Astrocyte (in vitro differentiated cells and primary cell): ENCODE results near the gene SNCA. TPM values are rescaled to one million over a fixed set of nuclear protein-coding genes. Genes with fewer than 3 reads are reported as not detected.

Source experiments
- DNase-seq: peaks from one replicate; pipeline ENCODE4 v3.0.0-alpha.2; 2010; ENCODE audit warnings: low read depth
- FAIRE-seq: peaks from 2 replicates; lab custom pipeline; 2011; peaks lifted over from hg19 to GRCh38; lab: Jason Lieb, UNC
- H2AFZ ChIP-seq: 2 replicates; pipeline ENCODE4 v1.6.0; 2012; ENCODE audit warnings: low read depth, low read length, inconsistent platforms
- H3K27ac ChIP-seq: 2 replicates; pipeline ENCODE4 v1.5.1; 2011; ENCODE audit warnings: low read depth, low read length, inconsistent platforms
- H3K27me3 ChIP-seq: 2 replicates; pipeline ENCODE4 v1.6.0; 2011; ENCODE audit warnings: low read length, inconsistent platforms; ENCODE audit not compliant: insufficient read depth
- H3K36me3 ChIP-seq: 2 replicates; pipeline ENCODE4 v1.5.1; 2011; ENCODE audit warnings: low read length, inconsistent platforms; ENCODE audit not compliant: insufficient read depth
- H3K4me1 ChIP-seq: 2 replicates; pipeline ENCODE4 v1.5.1; 2011; ENCODE audit warnings: low read length, inconsistent platforms; ENCODE audit not compliant: insufficient read depth
- H3K4me2 ChIP-seq: 2 replicates; pipeline ENCODE4 v1.6.0; 2012; ENCODE audit warnings: low read length, inconsistent platforms
- H3K4me3 ChIP-seq: 2 replicates; pipeline ENCODE4 v1.5.1; 2011; ENCODE audit warnings: low read depth, mild to moderate bottlenecking, low read length, inconsistent platforms; ENCODE audit not compliant: insufficient read depth
- H3K79me2 ChIP-seq: 2 replicates; pipeline ENCODE4 v1.6.0; 2012; ENCODE audit warnings: mild to moderate bottlenecking, low read length, inconsistent platforms; ENCODE audit not compliant: insufficient read depth
- H3K9ac ChIP-seq: 2 replicates; pipeline ENCODE4 v1.6.0; 2012; ENCODE audit warnings: mild to moderate bottlenecking, low read length, inconsistent platforms
- H3K9me3 ChIP-seq: 2 replicates; pipeline ENCODE4 v1.5.1; 2012; ENCODE audit warnings: low read depth, mild to moderate bottlenecking, low read length, inconsistent platforms; ENCODE audit not compliant: insufficient read depth
- H4K20me1 ChIP-seq: 2 replicates; pipeline ENCODE4 v1.6.0; 2012; ENCODE audit warnings: low read length, inconsistent platforms; ENCODE audit not compliant: insufficient read depth
- H3K27ac Mint-ChIP-seq: one replicate; pipeline ENCODE4 v1.8.0; 2021; ENCODE audit warnings: mild to moderate bottlenecking, mixed read lengths; ENCODE audit not compliant: unreplicated experiment
- H3K27me3 Mint-ChIP-seq: one replicate; pipeline ENCODE4 v1.8.0; 2021; ENCODE audit warnings: low read depth, mixed read lengths; ENCODE audit not compliant: unreplicated experiment
- H3K36me3 Mint-ChIP-seq: one replicate; pipeline ENCODE4 v1.8.0; 2021; ENCODE audit warnings: low read depth, mixed read lengths; ENCODE audit not compliant: unreplicated experiment
- H3K4me1 Mint-ChIP-seq: one replicate; pipeline ENCODE4 v1.8.0; 2021; ENCODE audit warnings: low read depth, mixed read lengths; ENCODE audit not compliant: unreplicated experiment
- H3K4me3 Mint-ChIP-seq: one replicate; pipeline ENCODE4 v1.8.0; 2021; ENCODE audit warnings: mild to moderate bottlenecking, moderate library complexity, mixed read lengths; ENCODE audit not compliant: unreplicated experiment
- H3K9me3 Mint-ChIP-seq: one replicate; pipeline ENCODE4 v1.8.0; 2021; ENCODE audit warnings: mild to moderate bottlenecking, mixed read lengths; ENCODE audit not compliant: unreplicated experiment
- CTCF ChIP-seq: IDR thresholded peaks from 2 replicates; pipeline ENCODE4 v1.5.1; 2011; ENCODE audit warnings: low read depth, mild to moderate bottlenecking, inconsistent platforms, low read length, moderate library complexity; ENCODE audit not compliant: insufficient read depth
- EZH2 ChIP-seq: IDR thresholded peaks from 2 replicates; pipeline ENCODE4 v1.6.1; 2012; ENCODE audit warnings: mild to moderate bottlenecking, low read length, inconsistent platforms; ENCODE audit not compliant: insufficient read depth
- total RNA-seq: library from RNA; stranded (reverse); gene quantifications from 2 replicates; pipeline ENCODE4 v1.2.1, GENCODE V29; 2021

SNCA gene
- total RNA-seq, 1 donor from 2014 or later: 27.3 TPM

- TF ChIP-seq CTCF (no peak), EZH2 (no peak)
- no peaks in the 10 kb centered on the region for H3K9me3 Mint-ChIP-seq
- no peak overlapping the region for H3K27ac Mint-ChIP-seq
- Histone ChIP-seq H3K79me2 (no peaks in the 10 kb centered on the region), H3K4me1 (no peaks in the 10 kb centered on the region), H3K9ac (no peak overlapping the region), H3K27ac (no peak overlapping the region), H4K20me1 (no peaks in the 10 kb centered on the region), H3K27me3 (no peaks in the 10 kb centered on the region), H3K36me3 (no peaks in the 10 kb centered on the region), H3K4me3 (no peak overlapping the region), H2AFZ (no peak overlapping the region), H3K4me2 (no peak overlapping the region), H3K9me3 (no peaks in the 10 kb centered on the region)
- no peaks in the 10 kb centered on the region for H3K27me3 Mint-ChIP-seq
- FAIRE-seq: no peak
- H3K4me3 Mint-ChIP-seq: no peak overlapping the region
- no peak for DNase-seq
- no peaks in the 10 kb centered on the region for H3K36me3 Mint-ChIP-seq
- H3K4me1 Mint-ChIP-seq: no peaks in the 10 kb centered on the region
Observed at GRCh38 chr4:89868276-89868675, 31.3 kb upstream of the SNCA start.

GRCh38 chr4:89863533-89863932 is 26.6 kb upstream of the SNCA start:
- no peaks in the 10 kb centered on the region for H3K27me3 ChIP-seq
- H3K36me3 ChIP-seq: no peaks in the 10 kb centered on the region
- no peaks in the 10 kb centered on the region for H3K9me3 ChIP-seq
- H3K4me2 ChIP-seq: no peak overlapping the region
- no peak overlapping the region for H2AFZ ChIP-seq
- H3K4me3 ChIP-seq: no peak overlapping the region
- TF ChIP-seq CTCF (no peak), EZH2 (no peak)
- no peaks in the 10 kb centered on the region for H3K4me1 ChIP-seq
- no peaks in the 10 kb centered on the region for H3K36me3 Mint-ChIP-seq
- H3K9me3 Mint-ChIP-seq: no peaks in the 10 kb centered on the region
- no peak overlapping the region for H3K9ac ChIP-seq
- no peaks in the 10 kb centered on the region for H3K4me1 Mint-ChIP-seq
- H3K27ac ChIP-seq: no peak overlapping the region
- DNase-seq: no peak
- H4K20me1 ChIP-seq: no peaks in the 10 kb centered on the region
- no peaks in the 10 kb centered on the region for H3K27me3 Mint-ChIP-seq
- no peaks in the 10 kb centered on the region for H3K79me2 ChIP-seq
- H3K27ac Mint-ChIP-seq: no peak overlapping the region
- no peak overlapping the region for H3K4me3 Mint-ChIP-seq
- no peak for FAIRE-seq

- no peak overlapping the region for H2AFZ ChIP-seq
- H3K9ac ChIP-seq: no peak overlapping the region
- H3K79me2 ChIP-seq: no peaks in the 10 kb centered on the region
- H3K36me3 ChIP-seq: no peaks in the 10 kb centered on the region
- no peaks in the 10 kb centered on the region for H3K4me1 Mint-ChIP-seq
- no peaks in the 10 kb centered on the region for H3K27me3 Mint-ChIP-seq
- no peaks in the 10 kb centered on the region for H3K9me3 ChIP-seq
- no peaks in the 10 kb centered on the region for H3K27me3 ChIP-seq
- no peak overlapping the region for H3K27ac ChIP-seq
- TF ChIP-seq CTCF (no peak), EZH2 (no peak)
- H3K4me3 ChIP-seq: no peak overlapping the region
- no peak overlapping the region for H3K27ac Mint-ChIP-seq
- H3K4me1 ChIP-seq: no peaks in the 10 kb centered on the region
- H3K36me3 Mint-ChIP-seq: no peaks in the 10 kb centered on the region
- H3K4me3 Mint-ChIP-seq: no peak overlapping the region
- peaks cover 7% of the 10 kb centered on the region for H3K9me3 Mint-ChIP-seq
- no peak for DNase-seq
- H4K20me1 ChIP-seq: no peaks in the 10 kb centered on the region
- no peak for FAIRE-seq
- no peak overlapping the region for H3K4me2 ChIP-seq
Observed at GRCh38 chr4:89860971-89861370, 24.0 kb upstream of the SNCA start.
